Esophagus squamous epithelium (tissue), 5 donors: ENCODE measurements around the gene UMAD1. TPM values are rescaled to one million over a fixed set of nuclear protein-coding genes. Genes with fewer than 3 reads are reported as not detected.
"Not testable (repeated sequence)": the region's sequence is repeated elsewhere in the genome, so short reads cannot be mapped to it uniquely, and the experiment has no call there.

Experiments used
- DNase-seq: peaks from one replicate; lab custom pipeline; 2025; lab: John Stamatoyannopoulos, UW
- H3K27ac ChIP-seq, 4 donors: fragments of 200-600 bp; sonication (generic); one replicate each; pipeline ENCODE4 v1.5.1; 2016 to 2019; ENCODE audit warnings: mild to moderate bottlenecking in 1 of 4
- H3K27me3 ChIP-seq, 4 donors: fragments of 200-600 bp; sonication (generic); 1 replicate in 3 of 4; 2 replicates in 1 of 4; pipeline versions ENCODE4 v1.5.1 to v1.6.0; 2017 to 2021; ENCODE audit warnings: antibody characterized with exemption in 1 of 4
- H3K36me3 ChIP-seq, 3 donors: fragments of 200-600 bp; sonication (generic); one replicate each; pipeline ENCODE4 v1.5.1; 2016 to 2019
- H3K4me1 ChIP-seq, 3 donors: fragments of 200-600 bp; sonication (generic); one replicate each; pipeline ENCODE4 v1.5.1; 2017 to 2019
- H3K4me3 ChIP-seq, 4 donors: fragments of 200-600 bp; sonication (generic); 1 replicate in 3 of 4; 2 replicates in 1 of 4; pipeline ENCODE4 v1.5.1; 2016 to 2019; ENCODE audit warnings: mild to moderate bottlenecking in 2 of 4, moderate library complexity in 1 of 4
- H3K9me3 ChIP-seq, 3 donors: fragments of 200-600 bp; sonication (generic); one replicate each; pipeline ENCODE4 v1.5.1; 2016 to 2019
- POLR2A ChIP-seq, 4 donors: fragments of 450-650 bp; IDR thresholded peaks; one replicate each; pipeline ENCODE4 v1.6.1; 2017; ENCODE audit warnings: antibody characterized with exemption in 4 of 4, mild to moderate bottlenecking in 4 of 4, moderate library complexity in 3 of 4
- WGBS, 2 donors: methylation state at CpG; one replicate each; pipeline ENCODE4 v1.1.5; 2018; 5-methylcytosine and 5-hydroxymethylcytosine counted together
- intact Hi-C: fragments of 100-400 bp; cut with DNase I; formaldehyde crosslinking; loops from one replicate; pipeline ENCODE4 v1.15.0; 2022
- total RNA-seq, 4 donors: library from RNA; depleted of rRNA; stranded (reverse); fragments of >200 nt; gene quantifications; one replicate each; pipeline ENCODE4 v1.1.0, GENCODE V29; 2016
- TF ChIP-seq, protein P1 (sequence below), 6 experiments: fragments of 450-650 bp in 4 of 6; fragments of 200-600 bp in 2 of 6; sonication (generic) in 2 of 6; IDR thresholded peaks; one replicate each; pipeline ENCODE4 v1.5.1; 2016 to 2019; ENCODE audit warnings: antibody characterized with exemption in 6 of 6, mild to moderate bottlenecking in 4 of 6, moderate library complexity in 4 of 6
- donor health status: DM: yes; HTN: yes; CAD: no.

UMAD1 gene
- total RNA-seq, 4 donors from 2014 or later = 2.5 to 7.6 (median 6.3) TPM

DNA sequence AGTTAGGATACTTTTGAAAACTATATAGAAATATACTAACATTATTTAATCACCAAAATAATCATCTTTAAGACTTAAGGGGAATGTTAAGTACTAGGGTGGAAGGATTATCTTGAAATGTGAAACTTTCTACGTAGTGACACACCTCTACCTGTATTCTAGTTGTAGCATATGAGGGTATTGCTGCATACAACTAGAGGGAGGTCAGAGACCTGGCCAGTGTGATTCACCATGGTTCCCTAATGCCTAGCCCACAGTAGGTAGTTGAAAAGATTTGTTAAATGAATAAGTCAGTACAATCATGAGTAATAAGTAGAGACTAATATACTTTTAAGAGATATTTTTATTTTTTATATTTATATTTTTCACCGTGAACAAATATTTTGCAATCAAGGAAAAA lies 162.0 kb downstream of the UMAD1 start:
- Histone ChIP-seq H3K27me3 (no peaks in the 10 kb centered on the region), H3K4me3 (no peak overlapping the region), H3K4me1 (no peaks in the 10 kb centered on the region), H3K9me3 (no peaks in the 10 kb centered on the region), H3K27ac (no peak overlapping the region), H3K36me3 (no peaks in the 10 kb centered on the region)
- TF ChIP-seq POLR2A (IDR thresholded peaks at IDR 0.05) = no peak
- TF ChIP-seq, protein P1, sequence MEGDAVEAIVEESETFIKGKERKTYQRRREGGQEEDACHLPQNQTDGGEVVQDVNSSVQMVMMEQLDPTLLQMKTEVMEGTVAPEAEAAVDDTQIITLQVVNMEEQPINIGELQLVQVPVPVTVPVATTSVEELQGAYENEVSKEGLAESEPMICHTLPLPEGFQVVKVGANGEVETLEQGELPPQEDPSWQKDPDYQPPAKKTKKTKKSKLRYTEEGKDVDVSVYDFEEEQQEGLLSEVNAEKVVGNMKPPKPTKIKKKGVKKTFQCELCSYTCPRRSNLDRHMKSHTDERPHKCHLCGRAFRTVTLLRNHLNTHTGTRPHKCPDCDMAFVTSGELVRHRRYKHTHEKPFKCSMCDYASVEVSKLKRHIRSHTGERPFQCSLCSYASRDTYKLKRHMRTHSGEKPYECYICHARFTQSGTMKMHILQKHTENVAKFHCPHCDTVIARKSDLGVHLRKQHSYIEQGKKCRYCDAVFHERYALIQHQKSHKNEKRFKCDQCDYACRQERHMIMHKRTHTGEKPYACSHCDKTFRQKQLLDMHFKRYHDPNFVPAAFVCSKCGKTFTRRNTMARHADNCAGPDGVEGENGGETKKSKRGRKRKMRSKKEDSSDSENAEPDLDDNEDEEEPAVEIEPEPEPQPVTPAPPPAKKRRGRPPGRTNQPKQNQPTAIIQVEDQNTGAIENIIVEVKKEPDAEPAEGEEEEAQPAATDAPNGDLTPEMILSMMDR (IDR thresholded peaks at IDR 0.05) = no peak
- no peak for DNase-seq
- intact Hi-C loops = no loop called here
- WGBS, 2 donors = 96 to 98% methylated on average over 2 of the region's 2 CpGs

DNA sequence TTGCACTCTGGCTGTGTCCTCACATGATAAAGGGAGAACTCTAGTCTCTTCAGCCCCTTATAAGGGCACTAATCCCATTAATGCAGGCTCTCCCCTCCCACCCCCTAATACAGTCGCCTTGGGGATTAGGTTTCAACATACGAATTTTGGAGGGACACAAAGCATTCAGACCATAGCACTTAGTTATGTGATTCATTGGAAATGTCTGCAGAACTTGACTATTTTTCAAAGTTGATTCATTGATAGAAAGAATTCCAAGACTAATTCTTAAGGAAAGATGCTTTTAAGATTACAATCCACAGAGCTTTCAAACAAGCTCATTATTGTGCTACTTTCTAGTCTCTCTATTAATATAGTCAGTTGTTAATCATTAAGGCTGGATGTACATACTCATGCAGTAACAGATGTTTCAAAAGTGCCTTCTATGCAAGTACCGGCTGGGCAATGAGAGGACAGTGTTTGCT lies 163.2 kb downstream of the UMAD1 start:
- DNase-seq = no peak
- 83 to 98% methylated on average over 2 to 3 of the region's 3 CpGs for WGBS, 2 donors
- H3K4me3 ChIP-seq = no peak overlapping the region
- H3K27ac ChIP-seq = no peak overlapping the region
- H3K36me3 ChIP-seq = no peaks in the 10 kb centered on the region
- no peak for TF ChIP-seq POLR2A (IDR thresholded peaks at IDR 0.05)
- TF ChIP-seq, protein P1 (IDR thresholded peaks at IDR 0.05) = no peak
- no peaks in the 10 kb centered on the region for H3K27me3 ChIP-seq
- intact Hi-C loops = no loop called here
- H3K4me1 ChIP-seq = no peaks in the 10 kb centered on the region
- no peaks in the 10 kb centered on the region for H3K9me3 ChIP-seq

DNA sequence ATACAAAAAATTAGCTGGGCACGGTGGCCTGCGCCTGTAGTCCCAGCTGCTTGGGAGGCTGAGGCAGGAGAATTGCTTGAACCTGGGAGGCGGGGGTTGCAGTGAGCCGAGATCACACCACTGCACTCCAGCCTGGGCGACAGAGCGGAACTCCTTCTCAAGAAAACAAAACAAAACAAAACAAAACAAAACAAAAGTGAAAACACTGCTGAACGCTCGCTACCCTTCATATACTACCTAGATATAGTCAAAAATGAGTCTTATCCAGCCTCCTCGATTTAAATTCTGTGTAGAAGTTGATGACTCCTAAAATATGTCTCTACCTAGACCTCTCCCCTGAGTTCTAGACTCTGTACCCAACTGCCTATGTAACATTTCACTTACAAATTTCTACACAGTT lies 164.3 kb downstream of the UMAD1 start:
- H3K36me3 ChIP-seq, H3K4me1 ChIP-seq, H3K27ac ChIP-seq, H3K9me3 ChIP-seq, H3K4me3 ChIP-seq, DNase-seq, intact Hi-C loops, H3K27me3 ChIP-seq: not testable (repeated sequence)
- WGBS, 2 donors = 83 to 86% methylated on average over 9 of the region's 9 CpGs

DNA sequence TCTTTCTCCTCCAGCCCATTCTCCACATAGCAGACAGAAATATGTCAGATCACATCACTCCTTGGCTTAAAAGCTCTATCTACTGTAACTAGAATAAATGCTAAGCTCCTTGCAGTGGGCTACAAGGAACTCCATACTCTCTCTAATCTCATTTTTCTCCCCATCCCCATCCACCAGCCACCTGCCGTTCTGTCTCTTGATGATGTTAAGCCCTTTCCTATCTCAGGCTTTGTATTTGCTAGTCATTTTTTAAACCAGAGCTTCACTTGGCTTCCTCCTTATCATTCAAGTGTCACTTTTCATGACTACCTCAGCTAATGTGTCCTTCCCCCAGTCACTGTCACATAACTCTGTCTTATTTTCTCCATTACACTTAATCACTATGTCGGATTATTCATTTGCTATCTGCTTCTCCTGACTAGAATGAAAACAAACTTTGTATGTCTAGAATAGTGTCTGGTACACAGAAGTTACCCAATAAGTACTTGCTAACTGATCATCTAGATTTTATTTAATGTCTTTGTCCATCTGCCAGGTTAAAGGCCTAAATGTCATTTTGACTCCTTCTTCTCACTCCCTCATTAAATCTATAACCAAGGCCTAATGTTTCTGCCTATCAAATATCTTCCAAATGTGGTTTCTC lies 165.1 kb downstream of the UMAD1 start:
- 89 to 91% methylated on average over 2 of the region's 2 CpGs for WGBS, 2 donors
- no peaks in the 10 kb centered on the region for H3K36me3 ChIP-seq
- no peaks in the 10 kb centered on the region for H3K27me3 ChIP-seq
- H3K9me3 ChIP-seq = no peaks in the 10 kb centered on the region
- H3K4me3 ChIP-seq = no peak overlapping the region
- H3K4me1 ChIP-seq = no peaks in the 10 kb centered on the region
- H3K27ac ChIP-seq = no peak overlapping the region
- intact Hi-C loops = no loop called here
- DNase-seq = no peak
- TF ChIP-seq, protein P1 (IDR thresholded peaks at IDR 0.05) = no peak
- TF ChIP-seq POLR2A (IDR thresholded peaks at IDR 0.05) = no peak

DNA sequence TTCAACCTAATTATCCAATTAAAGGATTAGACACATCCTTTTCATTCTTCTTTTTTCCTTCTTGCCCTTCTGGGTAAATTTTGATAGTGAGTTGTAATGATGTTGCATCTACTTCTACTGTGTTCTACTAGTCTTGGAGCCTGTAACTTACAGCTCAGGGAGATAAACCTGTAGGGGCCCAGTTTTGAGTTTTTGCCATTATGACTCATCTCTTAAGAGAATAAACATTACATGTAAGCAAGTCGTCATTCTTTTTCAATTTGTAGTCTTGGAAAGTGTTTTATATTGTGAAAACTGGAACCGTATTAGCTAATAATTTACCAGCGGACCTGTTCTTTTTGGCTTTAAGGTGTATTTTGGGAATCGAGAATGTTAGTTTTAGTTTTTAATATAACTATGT lies 167.6 kb downstream of the UMAD1 start:
- no peak overlapping the region for H3K4me3 ChIP-seq
- TF ChIP-seq, protein P1 (IDR thresholded peaks at IDR 0.05) = no peak
- no peak for TF ChIP-seq POLR2A (IDR thresholded peaks at IDR 0.05)
- no peaks in the 10 kb centered on the region for H3K9me3 ChIP-seq
- WGBS, 2 donors = 50 to 64% methylated on average over 4 of the region's 4 CpGs
- no peak overlapping the region for H3K27ac ChIP-seq
- intact Hi-C loops = no loop called here
- H3K27me3 ChIP-seq = no peaks in the 10 kb centered on the region
- DNase-seq = no peak
- no peaks in the 10 kb centered on the region for H3K36me3 ChIP-seq
- no peaks in the 10 kb centered on the region for H3K4me1 ChIP-seq
